Parathyroid adenoma (tissue), 2 donors: ENCODE measurements around the gene GOLGA6A.
"Not testable (repeated sequence)": the region's sequence is repeated elsewhere in the genome, so short reads cannot be mapped to it uniquely, and the experiment has no call there.

Source experiments
- H2AFZ ChIP-seq: fragments of 300-600 bp; sonication (generic); one replicate; pipeline ENCODE4 v1.7.0; 2017; ENCODE audit warnings: antibody characterized with exemption, mild to moderate bottlenecking
- H3K27ac ChIP-seq: fragments of 300-600 bp; sonication (generic); one replicate; pipeline ENCODE4 v1.7.0; 2017
- H3K27me3 ChIP-seq: fragments of 300-600 bp; sonication (generic); one replicate; pipeline ENCODE4 v1.7.0; 2017; ENCODE audit warnings: low read length; ENCODE audit not compliant: control insufficient read depth, insufficient read depth
- H3K36me3 ChIP-seq: fragments of 300-600 bp; sonication (generic); one replicate; pipeline ENCODE4 v1.7.0; 2017; ENCODE audit warnings: low read length; ENCODE audit not compliant: control insufficient read depth, insufficient read depth
- H3K4me1 ChIP-seq: fragments of 300-600 bp; sonication (generic); one replicate; pipeline ENCODE4 v1.7.0; 2017; ENCODE audit warnings: control low read depth
- H3K4me2 ChIP-seq: fragments of 300-600 bp; sonication (generic); one replicate; pipeline ENCODE4 v1.7.0; 2017; ENCODE audit warnings: low read length
- H3K4me3 ChIP-seq: fragments of 300-600 bp; sonication (generic); one replicate; pipeline ENCODE4 v1.7.0; 2017; ENCODE audit warnings: low read depth, low read length
- H3K79me2 ChIP-seq: fragments of 300-600 bp; sonication (generic); one replicate; pipeline ENCODE4 v1.7.0; 2017; ENCODE audit warnings: control low read depth
- H3K9ac ChIP-seq: fragments of 300-600 bp; sonication (generic); one replicate; pipeline ENCODE4 v1.7.0; 2017; ENCODE audit warnings: mild to moderate bottlenecking
- H3K9me3 ChIP-seq: fragments of 300-600 bp; sonication (generic); one replicate; pipeline ENCODE4 v1.7.0; 2017; ENCODE audit warnings: low read length; ENCODE audit not compliant: control insufficient read depth
- TF ChIP-seq, protein P1 (sequence below): fragments of 300-600 bp; sonication (generic); IDR thresholded peaks from one replicate; pipeline ENCODE4 v1.7.0; 2017; ENCODE audit warnings: antibody characterized with exemption, mild to moderate bottlenecking
- donor health status: primary hyperparathyroidism.

Gene GOLGA6A, protein sequence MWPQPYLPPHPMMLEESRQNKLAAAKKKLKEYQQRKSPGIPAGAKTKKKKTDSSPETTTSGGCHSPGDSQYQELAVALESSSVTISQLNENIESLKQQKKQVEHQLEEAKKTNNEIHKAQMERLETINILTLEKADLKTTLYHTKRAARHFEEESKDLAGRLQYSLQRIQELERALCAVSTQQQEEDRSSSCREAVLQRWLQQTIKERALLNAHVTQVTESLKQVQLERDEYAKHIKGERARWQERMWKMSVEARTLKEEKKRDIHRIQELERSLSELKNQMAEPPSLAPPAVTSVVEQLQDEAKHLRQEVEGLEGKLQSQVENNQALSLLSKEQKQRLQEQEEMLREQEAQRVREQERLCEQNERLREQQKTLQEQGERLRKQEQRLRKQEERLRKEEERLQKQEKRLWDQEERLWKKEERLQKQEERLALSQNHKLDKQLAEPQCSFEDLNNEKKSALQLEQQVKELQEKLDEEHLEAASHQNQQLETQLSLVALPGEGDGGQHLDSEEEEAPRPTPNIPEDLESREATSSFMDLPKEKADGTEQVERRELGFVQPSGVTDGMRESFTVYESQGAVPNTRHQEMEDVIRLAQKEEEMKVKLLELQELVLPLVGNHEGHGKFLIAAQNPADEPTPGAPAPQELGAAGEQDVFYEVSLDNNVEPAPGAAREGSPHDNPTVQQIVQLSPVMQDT

DNA sequence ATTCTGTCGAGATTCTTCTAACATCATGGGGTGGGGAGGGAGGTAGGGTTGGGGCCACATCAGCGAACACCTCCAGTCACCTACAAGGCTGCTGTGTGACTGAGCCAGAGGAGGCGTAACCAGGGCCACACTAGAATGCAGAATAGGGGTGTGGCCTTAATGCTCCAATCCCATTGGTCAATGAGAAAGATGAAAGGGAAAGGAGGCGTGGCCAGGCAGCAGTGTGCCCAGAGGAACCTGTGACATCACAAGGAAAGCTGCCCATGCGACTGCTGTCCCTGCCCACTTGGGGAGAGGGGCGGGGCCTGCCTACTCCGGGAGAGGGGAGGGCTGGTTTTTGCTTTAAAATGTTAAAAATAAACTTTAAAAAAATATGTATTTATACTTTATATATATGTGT, at the start of gene GOLGA6A:
Gene GOLGA6A (minus strand): TSS at position 101 of the 400 bp plus-strand sequence. CDS start 41 bp downstream, at position 60.
- H3K27ac ChIP-seq, H3K9me3 ChIP-seq, H3K9ac ChIP-seq, H2AFZ ChIP-seq, H3K36me3 ChIP-seq, H3K4me2 ChIP-seq, H3K4me1 ChIP-seq, H3K4me3 ChIP-seq, H3K79me2 ChIP-seq, H3K27me3 ChIP-seq: not testable (repeated sequence)

DNA sequence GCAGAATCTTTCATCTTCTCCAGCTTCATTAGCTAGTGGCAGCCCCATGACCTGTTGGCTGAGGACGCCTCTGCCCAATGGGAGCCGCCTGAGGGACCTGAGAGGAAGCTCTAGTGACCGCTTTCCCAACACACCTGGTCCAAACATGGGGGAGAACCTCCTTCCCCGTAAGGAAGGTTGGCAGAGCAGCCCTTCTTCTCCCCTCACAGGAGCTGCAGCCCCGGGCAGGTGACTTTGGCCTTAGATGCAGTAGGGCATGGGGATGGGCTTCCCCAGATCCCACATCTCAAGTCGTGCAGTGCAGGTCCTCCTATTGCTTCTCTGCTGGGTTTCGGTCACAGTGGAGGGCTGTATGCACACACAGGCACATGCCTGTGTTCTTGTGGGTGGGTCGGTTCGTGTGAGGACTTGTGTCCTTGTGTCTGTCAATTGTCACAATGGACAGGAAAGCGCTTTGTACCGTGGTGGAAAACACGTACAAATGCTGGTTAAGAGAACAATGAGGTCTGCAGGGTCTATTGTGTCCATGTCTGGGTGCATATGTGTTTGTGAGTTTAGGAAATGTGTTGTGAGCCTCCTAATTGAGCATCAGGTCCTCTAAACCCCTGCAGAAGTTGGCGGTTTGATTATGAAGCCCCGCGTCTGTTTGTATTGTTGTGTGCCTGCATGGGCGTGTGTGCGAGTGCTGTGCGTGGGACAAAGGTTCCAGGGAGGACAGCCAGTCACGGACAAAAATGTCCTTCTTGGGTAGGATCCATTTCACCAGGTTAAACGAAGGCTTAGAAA, 49.5 kb upstream of the GOLGA6A start:
- Histone ChIP-seq H3K4me1 (no peaks in the 10 kb centered on the region), H3K27ac (no peak overlapping the region), H3K9ac (no peak overlapping the region), H3K79me2 (no peaks in the 10 kb centered on the region), H3K27me3 (peaks cover 6% of the 10 kb centered on the region), H3K9me3 (no peaks in the 10 kb centered on the region), H3K4me2 (no peak overlapping the region), H3K4me3 (no peak overlapping the region), H3K36me3 (no peaks in the 10 kb centered on the region), H2AFZ (no peak overlapping the region)
- TF ChIP-seq, protein P1, sequence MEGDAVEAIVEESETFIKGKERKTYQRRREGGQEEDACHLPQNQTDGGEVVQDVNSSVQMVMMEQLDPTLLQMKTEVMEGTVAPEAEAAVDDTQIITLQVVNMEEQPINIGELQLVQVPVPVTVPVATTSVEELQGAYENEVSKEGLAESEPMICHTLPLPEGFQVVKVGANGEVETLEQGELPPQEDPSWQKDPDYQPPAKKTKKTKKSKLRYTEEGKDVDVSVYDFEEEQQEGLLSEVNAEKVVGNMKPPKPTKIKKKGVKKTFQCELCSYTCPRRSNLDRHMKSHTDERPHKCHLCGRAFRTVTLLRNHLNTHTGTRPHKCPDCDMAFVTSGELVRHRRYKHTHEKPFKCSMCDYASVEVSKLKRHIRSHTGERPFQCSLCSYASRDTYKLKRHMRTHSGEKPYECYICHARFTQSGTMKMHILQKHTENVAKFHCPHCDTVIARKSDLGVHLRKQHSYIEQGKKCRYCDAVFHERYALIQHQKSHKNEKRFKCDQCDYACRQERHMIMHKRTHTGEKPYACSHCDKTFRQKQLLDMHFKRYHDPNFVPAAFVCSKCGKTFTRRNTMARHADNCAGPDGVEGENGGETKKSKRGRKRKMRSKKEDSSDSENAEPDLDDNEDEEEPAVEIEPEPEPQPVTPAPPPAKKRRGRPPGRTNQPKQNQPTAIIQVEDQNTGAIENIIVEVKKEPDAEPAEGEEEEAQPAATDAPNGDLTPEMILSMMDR: no peak

DNA sequence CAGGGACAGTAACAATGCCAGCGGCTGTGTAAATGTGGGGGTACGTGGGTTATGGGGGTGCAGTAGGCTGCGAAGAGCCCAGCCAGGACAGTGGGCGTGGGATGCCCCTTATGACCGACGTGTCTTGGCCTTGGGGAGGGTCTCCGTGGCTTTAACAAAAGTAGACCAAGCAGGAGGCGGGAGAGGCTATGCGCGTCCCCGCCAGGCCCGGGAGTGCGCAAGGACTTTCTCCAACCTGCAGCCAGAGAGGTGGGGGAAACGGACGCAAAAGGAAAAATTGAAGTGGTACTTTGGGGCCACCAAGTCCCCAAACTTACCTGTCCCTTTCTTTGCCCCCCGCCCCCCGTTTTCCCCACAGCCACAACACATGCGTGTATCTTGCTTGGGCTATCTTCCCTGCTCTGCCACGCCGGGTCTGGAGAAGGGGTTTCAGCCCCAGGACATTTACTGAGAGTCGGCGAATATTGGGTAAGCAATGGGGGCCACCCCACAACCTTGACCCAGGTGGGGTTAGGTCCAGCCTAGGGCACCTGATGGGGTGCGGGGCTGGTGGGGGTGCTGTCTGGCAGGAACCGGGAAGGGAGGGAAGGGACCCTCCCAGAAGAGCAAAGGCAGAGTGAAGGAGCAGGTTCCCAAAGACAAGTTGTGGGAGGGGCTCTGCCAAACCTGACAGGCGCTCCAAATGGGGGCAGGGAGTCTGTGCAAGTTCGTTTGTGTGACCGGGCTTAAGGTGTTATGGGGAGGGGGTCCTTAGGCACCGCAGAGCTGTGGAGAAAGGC, 48.7 kb upstream of the GOLGA6A start:
- Histone ChIP-seq H3K4me2 (no peak overlapping the region), H3K27me3 (peaks cover 6% of the 10 kb centered on the region), H3K9ac (no peak overlapping the region), H3K27ac (no peak overlapping the region), H3K9me3 (no peaks in the 10 kb centered on the region), H3K4me1 (no peaks in the 10 kb centered on the region), H3K79me2 (no peaks in the 10 kb centered on the region), H2AFZ (no peak overlapping the region), H3K36me3 (no peaks in the 10 kb centered on the region), H3K4me3 (no peak overlapping the region)
- TF ChIP-seq, protein P1: no peak

DNA sequence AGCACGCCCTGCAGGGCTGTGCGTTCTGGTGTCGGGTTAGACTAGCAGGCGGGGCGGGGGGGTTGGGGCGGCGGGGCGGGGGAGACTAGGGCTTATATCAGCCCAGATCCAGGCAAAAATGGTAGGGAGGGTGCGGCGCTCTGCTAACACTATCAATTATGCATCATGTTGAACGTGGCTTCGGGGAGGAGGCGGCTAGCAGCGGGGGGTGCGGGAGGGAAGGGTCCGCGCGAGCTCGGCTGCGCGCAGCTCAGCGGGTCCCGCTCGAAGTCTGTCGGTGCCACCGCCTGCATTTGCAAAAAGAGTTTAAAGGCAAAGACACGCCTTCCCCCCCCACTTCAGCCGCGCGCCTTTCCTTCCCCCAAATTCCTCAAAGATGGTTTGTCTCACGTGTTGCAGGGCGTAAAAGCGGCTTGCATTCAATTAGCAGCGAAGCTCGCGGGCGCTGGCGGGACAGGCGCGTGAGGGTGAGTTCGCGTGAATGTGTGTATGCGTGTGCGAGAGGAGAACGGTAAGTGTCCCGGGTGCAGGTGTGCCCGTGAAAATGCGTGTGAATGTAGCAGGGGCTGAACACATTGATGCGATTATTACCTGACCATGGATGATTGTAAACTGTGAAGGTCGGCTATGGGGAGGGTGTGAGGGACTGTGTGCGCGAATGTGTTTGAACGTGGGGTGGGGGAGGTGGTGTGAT, 48.0 kb upstream of the GOLGA6A start, which contains the start of gene ISLR2:
Gene ISLR2 (plus strand): TSS at position 432 of the 694 bp plus-strand sequence. CDS start 2,169 bp downstream, outside the sequence.
- Histone ChIP-seq H3K9ac (no peak within 1 kb of the TSS), H3K4me2 (no peak within 1 kb of the TSS), H3K27ac (no peak within 1 kb of the TSS), H2AFZ (no peak within 1 kb of the TSS), H3K27me3 (peaks cover 6% of the 10 kb centered on the region), H3K9me3 (no peaks in the 10 kb centered on the region), H3K79me2 (no peaks in the 10 kb centered on the region), H3K4me1 (no peaks in the 10 kb centered on the region), H3K36me3 (no peaks in the 10 kb centered on the region), H3K4me3 (no peak within 1 kb of the TSS)
- TF ChIP-seq, protein P1: no peak
